HG03521 (cell line): Measurements from ENCODE around the gene RASAL1.

Experiments used
- ATAC-seq: cut with Tn5 transposase; IDR thresholded peaks from one replicate; pipeline ENCODE4 v1.9.1; 2021; ENCODE audit warnings: mild to moderate bottlenecking, moderate library complexity; ENCODE audit not compliant: unreplicated experiment

The RASAL1 gene

DNA sequence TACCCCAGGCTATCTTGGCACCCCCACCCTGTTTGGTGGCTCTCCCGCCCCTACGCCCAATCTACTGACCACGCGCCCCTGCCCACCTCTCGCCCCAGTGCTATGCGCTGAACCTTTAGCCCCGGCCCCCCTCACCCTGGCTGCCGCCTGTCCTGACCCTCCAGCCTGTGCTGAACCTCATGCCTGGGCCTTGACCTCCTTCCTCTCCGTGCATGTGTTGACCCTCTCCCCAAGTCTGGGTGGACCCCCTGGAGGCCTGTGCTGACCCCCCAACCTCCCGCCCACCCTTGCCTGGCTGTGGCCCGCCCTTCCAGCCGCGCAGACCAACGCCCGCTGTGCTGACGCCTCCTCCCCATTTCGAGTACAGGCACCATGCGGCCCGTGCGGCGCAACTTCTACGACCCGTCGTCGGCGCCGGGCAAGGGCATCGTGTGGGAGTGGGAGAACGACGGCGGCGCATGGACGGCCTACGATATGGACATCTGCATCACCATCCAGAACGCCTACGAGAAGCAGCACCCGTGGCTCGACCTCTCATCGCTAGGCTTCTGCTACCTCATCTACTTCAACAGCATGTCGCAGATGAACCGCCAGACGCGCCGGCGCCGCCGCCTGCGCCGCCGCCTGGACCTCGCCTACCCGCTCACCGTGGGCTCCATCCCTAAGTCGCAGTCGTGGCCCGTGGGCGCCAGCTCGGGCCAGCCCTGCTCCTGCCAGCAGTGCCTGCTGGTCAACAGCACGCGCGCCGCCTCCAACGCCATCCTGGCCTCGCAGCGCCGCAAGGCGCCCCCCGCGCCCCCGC lies 58.3 kb downstream of the RASAL1 start:
- ATAC-seq, result no peak

GRCh38 chr12:113075137-113075683 lies 60.4 kb downstream of the RASAL1 start:
- ATAC-seq, result peak; percentile 82

- ATAC-seq, result no peak
Measured at GRCh38 chr12:113073586-113073985, 62.0 kb downstream of the RASAL1 start.

GRCh38 chr12:113072136-113072535 lies 63.4 kb downstream of the RASAL1 start:
- no peak for ATAC-seq

- ATAC-seq, result no peak
Measured at GRCh38 chr12:113071135-113072112, 64.1 kb downstream of the RASAL1 start.

GRCh38 chr12:113070117-113070906 lies 65.2 kb downstream of the RASAL1 start:
- no peak for ATAC-seq

GRCh38 chr12:113069751-113070116 lies 65.8 kb downstream of the RASAL1 start:
- no peak for ATAC-seq

DNA sequence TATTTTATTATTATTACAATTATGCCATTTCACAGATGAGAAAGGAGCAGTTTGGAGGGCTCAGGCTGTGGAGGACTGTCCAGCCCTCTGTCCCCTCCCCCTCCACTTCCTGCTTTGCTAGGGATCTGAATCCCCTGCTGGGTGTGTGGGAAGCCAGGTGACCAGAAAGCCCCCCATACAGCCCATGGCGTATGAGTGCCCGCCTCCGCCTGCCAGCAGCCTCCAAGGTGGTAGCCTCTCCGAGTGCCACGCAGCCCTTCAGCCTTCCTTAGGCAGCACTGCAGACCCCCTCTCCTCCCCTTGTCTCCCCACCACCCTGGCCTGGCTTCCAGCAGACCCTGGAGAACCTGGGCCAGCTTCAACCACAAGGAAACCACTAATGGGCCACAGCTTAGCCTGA lies 66.4 kb downstream of the RASAL1 start:
- ATAC-seq, result no peak

DNA sequence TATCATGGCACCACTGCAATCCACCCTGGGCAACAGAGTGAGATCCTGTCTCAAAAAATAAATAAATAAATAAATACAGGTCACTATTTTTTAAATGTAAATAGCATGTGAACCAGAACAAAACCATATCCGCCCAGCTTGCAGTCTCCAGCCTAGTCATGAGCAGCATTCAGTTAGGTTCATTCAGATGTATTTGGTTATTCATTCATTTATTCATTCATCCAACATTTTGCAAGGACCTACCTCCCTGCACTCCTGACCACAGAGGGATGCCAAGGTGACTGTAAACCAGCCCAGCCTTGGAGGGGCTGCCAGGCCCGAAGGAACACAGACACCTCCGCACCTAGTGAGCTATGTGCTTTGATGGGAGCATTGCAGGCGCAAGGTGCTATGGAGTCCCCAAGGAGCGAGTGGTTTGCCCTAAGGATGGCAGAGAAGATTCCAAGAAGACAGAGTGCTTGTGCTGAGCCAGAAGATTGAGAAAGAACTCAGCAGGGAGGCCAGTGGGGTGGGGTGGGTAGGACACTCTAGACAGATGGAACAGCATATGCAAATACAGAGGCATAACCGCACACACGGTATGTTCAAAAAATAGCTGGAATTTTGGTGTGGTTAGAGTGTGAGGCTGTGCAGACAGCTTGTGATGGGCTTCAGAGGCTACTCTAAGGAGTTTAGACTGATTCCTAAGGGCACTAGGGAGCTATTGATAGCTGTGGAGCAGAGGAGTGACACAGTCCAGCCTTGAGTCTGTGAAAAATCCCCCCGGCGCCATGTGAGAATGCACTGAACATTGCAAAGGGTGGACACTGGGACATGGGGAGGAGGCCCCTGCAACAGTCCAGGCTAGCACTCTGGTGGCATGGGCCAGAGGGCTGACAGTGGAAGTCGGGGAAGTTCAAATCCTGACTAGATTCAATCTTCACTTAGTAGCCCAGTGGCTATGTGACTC lies 67.3 kb downstream of the RASAL1 start:
- no peak for ATAC-seq

GRCh38 chr12:113066813-113067400 lies 68.7 kb downstream of the RASAL1 start:
- ATAC-seq, result no peak

DNA sequence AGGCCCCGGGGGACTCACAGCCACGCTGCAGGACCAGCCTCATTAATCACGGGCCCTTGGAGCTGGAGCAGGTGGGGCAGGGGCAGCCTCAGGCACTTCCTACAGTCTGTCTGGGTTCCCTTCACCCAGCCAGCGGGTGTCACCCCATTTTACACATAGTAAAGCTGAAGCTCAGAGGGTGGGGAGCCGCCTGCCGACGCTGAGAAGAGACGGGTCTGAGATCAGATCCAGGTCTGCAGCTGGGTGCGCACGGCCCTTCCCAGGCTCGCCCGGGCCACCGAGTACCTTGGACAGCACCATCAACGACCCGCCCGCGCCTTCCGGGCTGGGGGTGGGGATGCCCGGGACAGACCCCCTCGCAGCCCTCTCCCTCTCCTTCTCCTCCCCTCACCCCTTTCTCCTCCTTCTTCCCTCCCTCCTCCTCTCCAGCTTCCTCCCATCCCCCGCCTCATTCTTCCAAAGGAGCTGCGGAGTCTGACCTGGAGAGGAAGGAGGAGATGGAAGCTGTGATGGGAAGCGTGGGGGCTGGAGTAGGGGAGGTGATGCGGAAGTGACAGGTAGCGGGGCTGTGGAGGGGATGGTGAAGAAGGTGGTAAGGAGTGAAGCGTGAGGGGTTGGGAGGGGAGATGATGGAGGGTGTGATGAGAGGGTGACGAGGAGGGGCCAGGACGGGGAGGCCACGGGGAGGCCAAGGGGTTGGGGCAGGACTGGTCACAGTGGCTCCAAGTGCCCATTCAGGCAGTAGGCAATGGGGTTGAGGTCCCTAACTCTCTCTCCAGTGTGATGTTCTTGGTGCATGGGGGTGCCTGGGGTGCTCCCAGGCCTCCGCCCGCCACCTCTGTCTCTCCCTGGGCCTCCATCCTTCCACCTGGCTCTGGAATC lies 70.2 kb downstream of the RASAL1 start:
- ATAC-seq, result no peak

DNA sequence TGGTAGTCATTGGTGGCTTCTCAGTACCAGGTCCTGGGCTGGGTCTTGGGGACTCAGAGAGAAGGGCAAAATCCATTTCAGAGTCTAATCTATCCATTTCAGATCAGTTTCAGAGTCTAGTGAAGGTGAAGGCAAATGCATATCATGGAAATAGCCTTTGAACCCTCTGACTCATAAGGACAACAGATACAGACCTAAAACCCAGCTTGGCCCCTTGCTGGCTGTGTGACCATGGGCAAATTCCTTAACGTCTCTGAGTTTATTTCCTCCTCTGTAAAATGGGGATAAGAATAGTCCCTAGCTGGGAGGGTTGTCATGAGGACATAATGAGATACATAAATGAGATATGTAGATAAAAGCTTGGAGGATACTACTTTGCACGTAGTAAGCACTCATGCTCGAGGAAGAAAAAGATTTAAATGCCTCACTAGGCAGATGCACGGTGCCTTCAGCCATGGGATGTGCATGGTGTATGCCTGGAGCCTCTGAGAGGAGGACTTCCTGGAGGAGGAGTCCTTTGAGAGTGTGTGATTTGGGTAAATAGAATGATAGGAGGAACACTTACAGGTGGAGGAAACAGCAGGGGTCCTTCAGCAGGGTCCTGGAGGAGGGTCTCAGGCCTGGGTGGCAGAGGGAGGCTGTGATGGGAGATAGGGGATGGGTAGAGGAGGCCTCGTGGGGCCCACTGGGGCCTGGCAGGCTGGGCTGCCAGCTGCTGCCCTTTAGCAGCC lies 71.0 kb downstream of the RASAL1 start:
- ATAC-seq, result no peak

DNA sequence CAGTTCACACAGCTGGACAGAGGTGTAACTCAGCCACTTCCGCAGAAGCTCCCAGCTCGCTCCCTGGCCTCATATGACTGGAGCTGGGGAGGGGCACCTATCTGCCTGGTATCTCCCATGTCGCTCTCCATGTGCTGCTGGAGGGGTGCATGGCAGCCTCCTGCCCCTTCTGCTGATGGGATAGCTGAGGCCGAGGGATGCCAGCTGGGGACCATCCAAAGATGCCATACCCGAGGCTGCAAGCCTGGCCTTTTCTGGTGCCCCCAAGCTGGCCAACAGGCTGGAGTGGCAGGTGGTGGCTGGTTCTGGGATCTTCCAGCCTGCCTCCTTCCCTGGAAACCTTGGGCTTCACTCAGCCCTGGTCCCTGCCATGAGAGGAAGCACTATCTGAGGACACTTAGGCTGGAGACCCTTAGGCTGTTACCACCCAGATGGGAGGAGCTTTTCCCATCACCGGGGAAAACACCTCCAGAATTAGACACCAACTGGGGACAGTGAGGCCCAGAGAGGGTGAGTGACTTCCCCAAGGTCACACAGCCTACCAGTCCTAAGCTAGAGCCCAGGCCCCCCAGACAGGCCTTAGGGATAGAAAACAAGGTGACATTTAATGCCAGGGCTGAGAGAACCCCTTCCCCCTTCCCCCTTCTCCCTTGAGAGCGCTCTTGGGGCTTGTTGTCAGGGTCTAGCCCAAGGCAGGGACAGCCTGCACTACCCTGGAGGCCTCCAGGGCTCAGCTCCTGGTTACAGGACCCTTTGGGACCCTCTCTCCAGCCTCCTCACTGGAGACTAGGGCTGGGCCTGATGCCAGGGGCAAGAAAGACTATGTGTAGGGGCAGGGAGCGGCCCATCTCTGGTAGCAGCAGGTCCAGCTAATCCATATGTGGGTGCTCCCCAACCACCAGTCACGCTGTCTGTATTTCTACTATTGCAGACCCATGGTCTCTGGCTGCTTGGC lies 71.9 kb downstream of the RASAL1 start:
- no peak for ATAC-seq

DNA sequence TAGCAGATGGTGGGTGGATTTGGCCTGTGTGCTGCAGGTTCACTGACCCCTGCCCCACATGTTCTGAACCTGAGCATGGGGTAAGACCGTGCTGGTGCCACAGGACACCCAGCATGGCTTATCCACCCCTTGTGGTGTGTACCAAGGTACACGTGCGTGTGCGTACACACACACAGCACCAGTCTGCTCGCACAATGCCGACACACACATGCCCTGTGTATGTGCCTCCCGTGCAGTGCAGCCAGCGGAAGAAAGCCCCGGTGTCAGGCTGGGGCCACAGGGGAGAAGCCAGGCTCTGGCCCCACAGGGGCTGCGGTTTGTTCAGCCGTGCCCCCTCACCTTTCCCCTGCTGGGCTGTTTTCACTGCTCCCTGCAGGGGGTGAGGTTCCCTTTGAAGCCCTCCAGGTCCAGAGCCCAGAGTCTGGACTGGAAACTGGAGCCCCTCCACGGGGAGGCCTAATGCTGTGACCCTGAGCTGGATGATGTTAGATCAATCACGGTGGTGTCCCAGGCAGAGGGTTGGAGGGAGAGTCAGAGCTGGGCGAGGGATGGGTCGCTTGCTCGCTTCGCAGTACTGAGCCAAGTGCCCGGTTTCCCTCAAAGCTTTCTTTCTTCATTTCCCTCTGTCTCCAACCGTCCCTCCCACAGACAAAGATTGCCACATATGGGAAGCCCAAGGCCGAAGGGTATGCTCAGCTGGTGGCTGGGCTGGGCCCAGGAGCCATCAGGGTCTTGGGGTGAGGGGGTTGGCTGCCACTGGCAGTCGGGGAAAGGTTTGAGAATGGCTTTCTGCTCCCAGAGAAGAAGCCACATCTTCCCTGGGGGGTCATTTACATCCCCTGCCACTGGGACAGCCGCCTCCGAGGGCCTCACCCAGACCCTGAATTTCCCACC lies 72.8 kb downstream of the RASAL1 start:
- no peak for ATAC-seq

- no peak for ATAC-seq
Measured at GRCh38 chr12:113061061-113061694, 74.4 kb downstream of the RASAL1 start.
